ENCODE measurements around the gene HNRNPUL1. TPM values are rescaled to one million over a fixed set of nuclear protein-coding genes. Genes with fewer than 3 reads are reported as not detected.
"Not testable (repeated sequence)": the region's sequence is repeated elsewhere in the genome, so short reads cannot be mapped to it uniquely, and the experiment has no call there.

HNRNPUL1 gene
- total RNA-seq, 4 donors from 2014 or later, result 129 to 180 (median 150) TPM

GRCh38 chr19:41226874-41227390 is 37.2 kb upstream of the HNRNPUL1 start:
- Histone ChIP-seq H3K27me3 (no peaks in the 10 kb centered on the region), H3K36me3 (no peaks in the 10 kb centered on the region), H3K4me3 (replicated peaks in 1 of 3) (no peak overlapping the region), H3K9me3 (no peaks in the 10 kb centered on the region), H3K4me1 (peaks cover 10 to 11% of the 10 kb centered on the region in 2 donors), H3K27ac (peak overlapping the region in 2 of 3 donors; percentile 57 to 68)
- intact Hi-C loops (cut with DNase I), result no loop called here
- TF ChIP-seq POLR2A (IDR thresholded peaks at IDR 0.05), result no peak
- TF ChIP-seq, protein P1, sequence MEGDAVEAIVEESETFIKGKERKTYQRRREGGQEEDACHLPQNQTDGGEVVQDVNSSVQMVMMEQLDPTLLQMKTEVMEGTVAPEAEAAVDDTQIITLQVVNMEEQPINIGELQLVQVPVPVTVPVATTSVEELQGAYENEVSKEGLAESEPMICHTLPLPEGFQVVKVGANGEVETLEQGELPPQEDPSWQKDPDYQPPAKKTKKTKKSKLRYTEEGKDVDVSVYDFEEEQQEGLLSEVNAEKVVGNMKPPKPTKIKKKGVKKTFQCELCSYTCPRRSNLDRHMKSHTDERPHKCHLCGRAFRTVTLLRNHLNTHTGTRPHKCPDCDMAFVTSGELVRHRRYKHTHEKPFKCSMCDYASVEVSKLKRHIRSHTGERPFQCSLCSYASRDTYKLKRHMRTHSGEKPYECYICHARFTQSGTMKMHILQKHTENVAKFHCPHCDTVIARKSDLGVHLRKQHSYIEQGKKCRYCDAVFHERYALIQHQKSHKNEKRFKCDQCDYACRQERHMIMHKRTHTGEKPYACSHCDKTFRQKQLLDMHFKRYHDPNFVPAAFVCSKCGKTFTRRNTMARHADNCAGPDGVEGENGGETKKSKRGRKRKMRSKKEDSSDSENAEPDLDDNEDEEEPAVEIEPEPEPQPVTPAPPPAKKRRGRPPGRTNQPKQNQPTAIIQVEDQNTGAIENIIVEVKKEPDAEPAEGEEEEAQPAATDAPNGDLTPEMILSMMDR (IDR thresholded peaks at IDR 0.05), result no peak
- WGBS, 2 donors, result 61 to 77% methylated on average over 9 of the region's 9 CpGs
- DNase-seq, result no peak

GRCh38 chr19:41228486-41228885 is 35.7 kb upstream of the HNRNPUL1 start:
- Histone ChIP-seq H3K9me3 (no peaks in the 10 kb centered on the region), H3K27me3 (no peaks in the 10 kb centered on the region), H3K4me1 (peaks cover 10 to 11% of the 10 kb centered on the region in 2 donors), H3K36me3 (no peaks in the 10 kb centered on the region), H3K4me3 (replicated peaks in 1 of 3) (no peak overlapping the region), H3K27ac (no peak overlapping the region)
- WGBS, 2 donors, result 85 to 97% methylated on average over 3 of the region's 3 CpGs
- intact Hi-C loops (cut with DNase I), result no loop called here
- TF ChIP-seq, protein P1 (IDR thresholded peaks at IDR 0.05), result no peak
- no peak for TF ChIP-seq POLR2A (IDR thresholded peaks at IDR 0.05)
- no peak for DNase-seq

DNA sequence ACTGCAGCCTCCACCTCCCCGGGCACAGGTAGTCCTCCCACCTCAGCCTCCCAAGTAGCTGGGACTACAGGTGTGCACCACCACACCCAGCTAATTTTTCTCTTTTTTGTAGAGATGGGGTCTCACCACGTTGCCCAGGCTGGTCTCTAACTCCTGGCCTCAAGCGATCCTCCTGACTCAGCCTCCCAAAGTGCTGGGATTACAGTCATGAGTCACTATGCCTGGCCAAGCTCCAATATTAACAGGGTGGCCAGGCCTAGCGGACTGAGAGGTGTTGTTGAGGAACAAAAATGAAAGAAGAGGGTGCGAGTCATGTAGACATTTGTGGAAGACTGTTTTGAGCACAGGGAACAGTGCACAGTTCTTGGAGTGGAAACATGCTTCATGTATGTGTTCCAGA is 34.8 kb upstream of the HNRNPUL1 start:
- H3K4me1 ChIP-seq, result peaks cover 10 to 11% of the 10 kb centered on the region in 2 donors
- H3K4me3 ChIP-seq (replicated peaks in 1 of 3); DNase-seq; H3K27ac ChIP-seq; H3K9me3 ChIP-seq; H3K27me3 ChIP-seq; intact Hi-C loops (cut with DNase I); H3K36me3 ChIP-seq: not testable (repeated sequence)
- WGBS, 2 donors, result 89 to 92% methylated on average over 5 of the region's 5 CpGs

DNA sequence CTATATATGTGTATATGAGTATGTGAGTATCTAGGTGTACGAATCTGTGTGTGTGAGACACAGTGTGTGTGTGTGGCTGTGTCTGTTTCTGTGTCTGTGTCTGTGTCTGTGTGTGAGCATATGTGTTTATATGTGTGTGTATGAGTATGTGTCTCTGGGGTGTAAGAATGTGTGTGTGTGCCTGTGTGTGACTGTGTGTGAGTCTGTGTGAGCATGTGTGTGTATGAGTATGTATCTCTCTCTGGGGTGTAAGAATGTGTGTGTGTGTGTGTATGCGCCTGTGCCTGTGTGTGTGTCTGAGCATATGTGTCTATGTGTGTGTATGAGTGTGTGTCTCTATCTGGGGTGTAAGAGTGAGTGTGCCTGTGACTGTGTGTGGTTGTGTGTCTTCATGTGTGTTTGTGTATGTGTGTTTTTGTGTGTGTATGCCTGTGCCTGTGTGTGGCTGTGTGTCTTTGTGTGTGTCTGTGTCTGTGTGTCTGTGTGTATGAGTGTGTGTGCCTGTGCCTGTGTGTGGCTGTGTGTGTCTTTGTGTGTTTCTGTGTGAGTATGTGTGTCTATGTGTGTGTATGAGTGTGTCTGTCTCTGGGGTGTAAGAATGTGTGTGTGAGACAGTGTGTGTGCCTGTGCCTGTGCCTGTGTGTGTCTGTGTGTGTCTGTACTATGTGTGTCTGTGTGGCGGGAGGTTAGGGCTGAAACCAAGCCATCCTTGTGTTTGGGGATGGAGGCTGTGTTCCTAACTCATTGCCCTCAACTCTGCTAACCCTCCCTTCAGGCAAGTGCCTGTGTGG is 33.9 kb upstream of the HNRNPUL1 start:
- no peak overlapping the region for H3K27ac ChIP-seq

GRCh38 chr19:41232686-41233085 is 31.5 kb upstream of the HNRNPUL1 start:
- intact Hi-C loops (cut with DNase I), result no loop called here
- Histone ChIP-seq H3K4me1 (no peaks in the 10 kb centered on the region), H3K27ac (no peak overlapping the region), H3K36me3 (no peaks in the 10 kb centered on the region), H3K27me3 (no peaks in the 10 kb centered on the region), H3K9me3 (no peaks in the 10 kb centered on the region), H3K4me3 (replicated peaks in 1 of 3) (no peak overlapping the region)
- WGBS, 2 donors, result 90 to 94% methylated on average over 8 of the region's 8 CpGs
- no peak for DNase-seq
- TF ChIP-seq, protein P1 (IDR thresholded peaks at IDR 0.05), result no peak
- TF ChIP-seq POLR2A (IDR thresholded peaks at IDR 0.05), result no peak

More for the DNA sequence above, 33.9 kb upstream of the HNRNPUL1 start:
- intact Hi-C loops (cut with DNase I), result no loop called here
- Histone ChIP-seq H3K4me1 (peaks cover 10 to 11% of the 10 kb centered on the region in 2 donors), H3K9me3 (no peaks in the 10 kb centered on the region), H3K27me3 (no peaks in the 10 kb centered on the region), H3K4me3 (replicated peaks in 1 of 3) (no peak overlapping the region), H3K36me3 (no peaks in the 10 kb centered on the region)
- TF ChIP-seq POLR2A (IDR thresholded peaks at IDR 0.05), result no peak
- TF ChIP-seq, protein P1 (IDR thresholded peaks at IDR 0.05), result no peak
- 89 to 92% methylated on average over 3 of the region's 3 CpGs for WGBS, 2 donors
- DNase-seq, result no peak

Data from thyroid gland (tissue), 4 donors.